GM23338 (cell line): ENCODE data around the gene SMIM43. TPM values are rescaled to one million over a fixed set of nuclear protein-coding genes. Genes with fewer than 3 reads are reported as not detected.

ENCODE experiments used
- ATAC-seq: fragments of 200-7000 bp; cut with Tn5 transposase; 3 replicates; pipeline ENCODE4 v1.9.1; 2020
- DNase-seq: peaks from one replicate; pipeline ENCODE4 v3.0.0-alpha.2; 2015; ENCODE audit warnings: low spot score
- H2AFZ ChIP-seq: fragments of 200-600 bp; sonication (generic); 2 replicates; pipeline ENCODE4 v1.8.0; 2016; ENCODE audit warnings: antibody characterized with exemption, mild to moderate bottlenecking, moderate library complexity
- H3F3A ChIP-seq: fragments of 200-600 bp; sonication (generic); replicated peaks from 2 replicates; pipeline ENCODE4 v1.8.0; 2017; ENCODE audit warnings: antibody characterized with exemption, mixed run types, low read depth
- H3K27ac ChIP-seq: fragments of 200-600 bp; sonication (generic); 2 replicates; pipeline ENCODE4 v1.6.1; 2016; ENCODE audit warnings: low read depth
- H3K27me3 ChIP-seq: fragments of 200-600 bp; sonication (generic); 2 replicates; pipeline ENCODE4 v1.8.0; 2016; ENCODE audit warnings: mild to moderate bottlenecking, mixed run types, moderate library complexity; ENCODE audit not compliant: insufficient read depth
- H3K36me3 ChIP-seq: fragments of 200-600 bp; sonication (generic); 2 replicates; pipeline ENCODE4 v1.8.0; 2016; ENCODE audit warnings: mild to moderate bottlenecking; ENCODE audit not compliant: insufficient read depth
- H3K4me1 ChIP-seq: fragments of 200-600 bp; sonication (generic); 2 replicates; pipeline ENCODE4 v1.8.0; 2016; ENCODE audit warnings: mild to moderate bottlenecking, moderate library complexity; ENCODE audit not compliant: insufficient read depth
- H3K4me2 ChIP-seq: fragments of 200-600 bp; sonication (generic); 2 replicates; pipeline ENCODE4 v1.7.1; 2017; ENCODE audit warnings: mixed run types
- H3K4me3 ChIP-seq: fragments of 200-600 bp; sonication (generic); 2 replicates; pipeline ENCODE4 v1.6.1; 2016; ENCODE audit warnings: mixed run types
- H3K79me2 ChIP-seq: fragments of 200-600 bp; sonication (generic); replicated peaks from 2 replicates; pipeline ENCODE4 v1.8.0; 2017; ENCODE audit warnings: mild to moderate bottlenecking; ENCODE audit not compliant: insufficient read depth
- H3K9me2 ChIP-seq: fragments of 200-600 bp; sonication (generic); 2 replicates; pipeline ENCODE4 v1.8.0; 2017; ENCODE audit not compliant: insufficient read depth
- H4K20me1 ChIP-seq: fragments of 200-600 bp; sonication (generic); replicated peaks from 2 replicates; pipeline ENCODE4 v1.8.0; 2017; ENCODE audit warnings: mild to moderate bottlenecking; ENCODE audit not compliant: insufficient read depth
- H3K27ac Mint-ChIP-seq: 2 replicates; pipeline ENCODE4 v1.8.0; 2020; ENCODE audit warnings: inconsistent platforms, mild to moderate bottlenecking, moderate library complexity, mixed read lengths
- H3K27me3 Mint-ChIP-seq: 3 replicates; pipeline ENCODE4 v1.8.0; 2022; ENCODE audit warnings: low read depth, mild to moderate bottlenecking, moderate library complexity, mixed read lengths, inconsistent platforms; ENCODE audit not compliant: insufficient read depth, poor library complexity
- H3K36me3 Mint-ChIP-seq: 3 replicates; pipeline ENCODE4 v1.8.0; 2021; ENCODE audit warnings: low read depth, mild to moderate bottlenecking, inconsistent platforms, moderate library complexity, mixed read lengths
- H3K4me1 Mint-ChIP-seq: 3 replicates; pipeline ENCODE4 v1.8.0; 2020; ENCODE audit warnings: mild to moderate bottlenecking, inconsistent platforms, mixed read lengths
- H3K4me3 Mint-ChIP-seq: 3 replicates; pipeline ENCODE4 v1.8.0; 2021; ENCODE audit warnings: moderate library complexity, mild to moderate bottlenecking, inconsistent platforms, mixed read lengths
- H3K9me3 Mint-ChIP-seq: 3 replicates; pipeline ENCODE4 v1.8.0; 2020; ENCODE audit warnings: moderate library complexity, mild to moderate bottlenecking, inconsistent platforms, mixed read lengths
- EZH2 ChIP-seq: fragments of 200-600 bp; sonication (generic); IDR thresholded peaks from one replicate; pipeline ENCODE4 v1.8.0; 2017; ENCODE audit warnings: antibody characterized with exemption, mild to moderate bottlenecking, low read depth; ENCODE audit not compliant: unreplicated experiment
- EZH2phosphoT487 ChIP-seq: fragments of 200-600 bp; sonication (generic); IDR thresholded peaks from one replicate; pipeline ENCODE4 v1.8.1; 2018; ENCODE audit warnings: antibody characterized with exemption; ENCODE audit not compliant: unreplicated experiment
- JUNB ChIP-seq: IDR thresholded peaks from one replicate; pipeline ENCODE4 v1.6.1; 2016; ENCODE audit warnings: antibody characterized with exemption; ENCODE audit not compliant: unreplicated experiment
- NANOG ChIP-seq: IDR thresholded peaks from 2 replicates; pipeline ENCODE4 v1.6.1; 2016; ENCODE audit warnings: antibody characterized with exemption, borderline replicate concordance
- STAT1 ChIP-seq: IDR thresholded peaks from one replicate; pipeline ENCODE4 v1.6.1; 2016; ENCODE audit warnings: antibody characterized with exemption; ENCODE audit not compliant: unreplicated experiment
- ZNF331 ChIP-seq: fragments of 250-450 bp; sonication (Bioruptor Pico); IDR thresholded peaks from 2 replicates; pipeline ENCODE4 v1.5.0; 2020; ENCODE audit warnings: low read depth, mild to moderate bottlenecking, moderate library complexity
- polyA plus RNA-seq: library from polyadenylated mRNA; unstranded; fragments of >200 nt; fragmentation: Nextera tagmentation; extraction: Ambion mirVana; gene quantifications from 2 replicates; pipeline ENCODE4 v1.2.1, GENCODE V29; 2016
- total RNA-seq: library from RNA; depleted of rRNA; stranded (reverse); fragments of >200 nt; shearing (Covaris generic); gene quantifications from 2 replicates; pipeline ENCODE4 v1.2.3, GENCODE V29; 2014
- TF ChIP-seq, protein P1 (sequence below), 2 experiments: fragments of 200-600 bp in 1 of 2; sonication (generic) in 1 of 2; conservative IDR thresholded peaks; 2 replicates each; pipeline versions ENCODE4 v1.5.1 to v1.6.1; 2016 to 2017; ENCODE audit warnings: antibody characterized with exemption in 2 of 2, low read depth in 2 of 2, mild to moderate bottlenecking in 2 of 2, moderate library complexity in 1 of 2
- TF ChIP-seq, protein P2 (sequence below): fragments of 250-450 bp; sonication (Bioruptor Pico); IDR thresholded peaks from 2 replicates; pipeline ENCODE4 v1.5.0; 2020; ENCODE audit warnings: mild to moderate bottlenecking, moderate library complexity
- TF ChIP-seq, protein P3 (sequence below): IDR thresholded peaks from one replicate; pipeline ENCODE4 v1.6.1; 2018; ENCODE audit warnings: antibody characterized with exemption; ENCODE audit not compliant: unreplicated experiment

SMIM43 gene
- total and polyA plus RNA-seq, 2 experiments from 2014 or later, result 0.26 to 0.56 TPM

DNA sequence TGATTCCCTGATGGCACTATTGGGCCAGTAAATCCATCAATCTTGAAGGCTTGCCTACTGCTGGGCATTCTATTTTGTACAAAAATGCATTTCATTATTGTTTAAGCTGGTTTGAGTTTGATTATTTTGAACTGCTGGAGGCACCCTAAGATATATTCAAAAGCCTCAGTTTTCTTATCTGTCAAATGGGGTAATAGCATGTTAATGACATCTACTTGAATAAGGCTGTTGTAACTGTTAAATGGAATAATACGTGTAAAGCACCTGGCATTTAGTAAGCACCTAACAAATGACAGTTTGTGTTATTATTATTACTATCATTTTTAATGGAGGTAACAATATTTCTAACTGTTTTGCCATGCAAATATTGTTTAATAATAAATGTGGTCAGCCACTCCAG is 6.9 kb upstream of the SMIM43 start (continued):
- TF ChIP-seq STAT1 (no peak), EZH2 (no peak)

DNA sequence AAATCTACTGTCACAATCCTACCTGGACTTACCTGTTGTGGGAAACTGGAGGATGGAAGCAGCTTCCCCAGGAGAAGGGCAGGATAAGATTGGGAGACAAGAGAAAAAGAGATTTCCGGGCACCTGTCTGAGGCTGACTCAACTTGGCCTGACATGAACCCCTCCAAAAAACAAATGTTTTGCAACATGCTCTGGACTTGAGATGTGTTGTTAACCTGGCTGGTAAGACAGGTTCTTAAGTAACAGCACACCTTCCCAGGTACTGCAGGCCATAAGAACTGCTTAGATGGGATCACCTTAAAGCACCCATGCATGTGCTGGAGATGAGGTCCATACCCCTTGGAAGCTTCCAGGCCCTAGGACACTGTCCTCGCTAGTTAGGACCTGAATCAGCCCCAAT is 4.4 kb upstream of the SMIM43 start:
- Mint-ChIP-seq H3K4me1 (peaks cover 16% of the 10 kb centered on the region), H3K27ac (no peak overlapping the region), H3K36me3 (no peaks in the 10 kb centered on the region), H3K4me3 (no peak overlapping the region), H3K9me3 (no peaks in the 10 kb centered on the region), H3K27me3 (peaks cover 27% of the 10 kb centered on the region)
- Histone ChIP-seq H3F3A (no peaks in the 10 kb centered on the region), H3K4me2 (no peak overlapping the region), H2AFZ (no peak overlapping the region), H3K4me3 (no peak overlapping the region), H3K27me3 (peaks cover 52% of the 10 kb centered on the region), H4K20me1 (no peaks in the 10 kb centered on the region), H3K79me2 (no peaks in the 10 kb centered on the region), H3K36me3 (no peaks in the 10 kb centered on the region), H3K27ac (no peak overlapping the region), H3K9me2 (no peaks in the 10 kb centered on the region), H3K4me1 (peaks cover 12% of the 10 kb centered on the region)
- no peak for ATAC-seq
- no peak for TF ChIP-seq JUNB
- no peak for TF ChIP-seq EZH2phosphoT487
- no peak for DNase-seq

DNA sequence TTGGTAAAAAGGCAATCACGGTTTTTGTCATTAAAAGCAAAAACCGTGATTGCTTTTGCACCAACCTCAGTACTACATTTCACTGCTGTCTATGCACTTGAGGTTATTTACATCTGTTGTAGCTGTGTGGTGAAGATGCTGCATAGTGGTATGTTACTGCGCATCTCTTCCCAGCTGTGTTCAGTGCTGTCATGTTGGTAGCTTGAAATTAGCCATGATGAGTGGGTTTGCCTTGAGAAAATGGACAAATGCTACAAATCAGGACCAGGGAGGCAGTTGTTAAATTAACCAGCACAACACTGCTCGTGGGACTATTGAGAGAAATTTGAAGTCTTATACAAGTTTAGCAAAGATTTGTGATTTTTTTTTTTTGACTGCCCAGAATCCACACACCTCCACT is 2.2 kb upstream of the SMIM43 start:
- Histone ChIP-seq H3K27me3 (peaks cover 74% of the 10 kb centered on the region), H4K20me1 (no peaks in the 10 kb centered on the region), H3K4me2 (no peak overlapping the region), H3K9me2 (no peaks in the 10 kb centered on the region), H2AFZ (no peak overlapping the region), H3K27ac (no peak overlapping the region), H3F3A (no peaks in the 10 kb centered on the region), H3K36me3 (no peaks in the 10 kb centered on the region), H3K4me1 (peaks cover 20% of the 10 kb centered on the region), H3K4me3 (no peak overlapping the region), H3K79me2 (no peaks in the 10 kb centered on the region)
- Mint-ChIP-seq H3K27ac (no peak overlapping the region), H3K27me3 (peaks cover 49% of the 10 kb centered on the region), H3K4me1 (peaks cover 17% of the 10 kb centered on the region; the same call in 2 of the 3 replicates), H3K36me3 (no peaks in the 10 kb centered on the region), H3K9me3 (no peaks in the 10 kb centered on the region), H3K4me3 (no peak overlapping the region)
- ATAC-seq (no peak), DNase-seq (no peak)
- TF ChIP-seq NANOG (no peak), STAT1 (no peak), EZH2phosphoT487 (no peak), JUNB (no peak), ZNF331 (CRISPR knock-in tag) (no peak)
- TF ChIP-seq, protein P1, sequence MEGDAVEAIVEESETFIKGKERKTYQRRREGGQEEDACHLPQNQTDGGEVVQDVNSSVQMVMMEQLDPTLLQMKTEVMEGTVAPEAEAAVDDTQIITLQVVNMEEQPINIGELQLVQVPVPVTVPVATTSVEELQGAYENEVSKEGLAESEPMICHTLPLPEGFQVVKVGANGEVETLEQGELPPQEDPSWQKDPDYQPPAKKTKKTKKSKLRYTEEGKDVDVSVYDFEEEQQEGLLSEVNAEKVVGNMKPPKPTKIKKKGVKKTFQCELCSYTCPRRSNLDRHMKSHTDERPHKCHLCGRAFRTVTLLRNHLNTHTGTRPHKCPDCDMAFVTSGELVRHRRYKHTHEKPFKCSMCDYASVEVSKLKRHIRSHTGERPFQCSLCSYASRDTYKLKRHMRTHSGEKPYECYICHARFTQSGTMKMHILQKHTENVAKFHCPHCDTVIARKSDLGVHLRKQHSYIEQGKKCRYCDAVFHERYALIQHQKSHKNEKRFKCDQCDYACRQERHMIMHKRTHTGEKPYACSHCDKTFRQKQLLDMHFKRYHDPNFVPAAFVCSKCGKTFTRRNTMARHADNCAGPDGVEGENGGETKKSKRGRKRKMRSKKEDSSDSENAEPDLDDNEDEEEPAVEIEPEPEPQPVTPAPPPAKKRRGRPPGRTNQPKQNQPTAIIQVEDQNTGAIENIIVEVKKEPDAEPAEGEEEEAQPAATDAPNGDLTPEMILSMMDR (conservative IDR thresholded peaks at IDR 0.05; ENCODE audit: low read depth in 2 of 2), result no peak
- TF ChIP-seq, protein P2, sequence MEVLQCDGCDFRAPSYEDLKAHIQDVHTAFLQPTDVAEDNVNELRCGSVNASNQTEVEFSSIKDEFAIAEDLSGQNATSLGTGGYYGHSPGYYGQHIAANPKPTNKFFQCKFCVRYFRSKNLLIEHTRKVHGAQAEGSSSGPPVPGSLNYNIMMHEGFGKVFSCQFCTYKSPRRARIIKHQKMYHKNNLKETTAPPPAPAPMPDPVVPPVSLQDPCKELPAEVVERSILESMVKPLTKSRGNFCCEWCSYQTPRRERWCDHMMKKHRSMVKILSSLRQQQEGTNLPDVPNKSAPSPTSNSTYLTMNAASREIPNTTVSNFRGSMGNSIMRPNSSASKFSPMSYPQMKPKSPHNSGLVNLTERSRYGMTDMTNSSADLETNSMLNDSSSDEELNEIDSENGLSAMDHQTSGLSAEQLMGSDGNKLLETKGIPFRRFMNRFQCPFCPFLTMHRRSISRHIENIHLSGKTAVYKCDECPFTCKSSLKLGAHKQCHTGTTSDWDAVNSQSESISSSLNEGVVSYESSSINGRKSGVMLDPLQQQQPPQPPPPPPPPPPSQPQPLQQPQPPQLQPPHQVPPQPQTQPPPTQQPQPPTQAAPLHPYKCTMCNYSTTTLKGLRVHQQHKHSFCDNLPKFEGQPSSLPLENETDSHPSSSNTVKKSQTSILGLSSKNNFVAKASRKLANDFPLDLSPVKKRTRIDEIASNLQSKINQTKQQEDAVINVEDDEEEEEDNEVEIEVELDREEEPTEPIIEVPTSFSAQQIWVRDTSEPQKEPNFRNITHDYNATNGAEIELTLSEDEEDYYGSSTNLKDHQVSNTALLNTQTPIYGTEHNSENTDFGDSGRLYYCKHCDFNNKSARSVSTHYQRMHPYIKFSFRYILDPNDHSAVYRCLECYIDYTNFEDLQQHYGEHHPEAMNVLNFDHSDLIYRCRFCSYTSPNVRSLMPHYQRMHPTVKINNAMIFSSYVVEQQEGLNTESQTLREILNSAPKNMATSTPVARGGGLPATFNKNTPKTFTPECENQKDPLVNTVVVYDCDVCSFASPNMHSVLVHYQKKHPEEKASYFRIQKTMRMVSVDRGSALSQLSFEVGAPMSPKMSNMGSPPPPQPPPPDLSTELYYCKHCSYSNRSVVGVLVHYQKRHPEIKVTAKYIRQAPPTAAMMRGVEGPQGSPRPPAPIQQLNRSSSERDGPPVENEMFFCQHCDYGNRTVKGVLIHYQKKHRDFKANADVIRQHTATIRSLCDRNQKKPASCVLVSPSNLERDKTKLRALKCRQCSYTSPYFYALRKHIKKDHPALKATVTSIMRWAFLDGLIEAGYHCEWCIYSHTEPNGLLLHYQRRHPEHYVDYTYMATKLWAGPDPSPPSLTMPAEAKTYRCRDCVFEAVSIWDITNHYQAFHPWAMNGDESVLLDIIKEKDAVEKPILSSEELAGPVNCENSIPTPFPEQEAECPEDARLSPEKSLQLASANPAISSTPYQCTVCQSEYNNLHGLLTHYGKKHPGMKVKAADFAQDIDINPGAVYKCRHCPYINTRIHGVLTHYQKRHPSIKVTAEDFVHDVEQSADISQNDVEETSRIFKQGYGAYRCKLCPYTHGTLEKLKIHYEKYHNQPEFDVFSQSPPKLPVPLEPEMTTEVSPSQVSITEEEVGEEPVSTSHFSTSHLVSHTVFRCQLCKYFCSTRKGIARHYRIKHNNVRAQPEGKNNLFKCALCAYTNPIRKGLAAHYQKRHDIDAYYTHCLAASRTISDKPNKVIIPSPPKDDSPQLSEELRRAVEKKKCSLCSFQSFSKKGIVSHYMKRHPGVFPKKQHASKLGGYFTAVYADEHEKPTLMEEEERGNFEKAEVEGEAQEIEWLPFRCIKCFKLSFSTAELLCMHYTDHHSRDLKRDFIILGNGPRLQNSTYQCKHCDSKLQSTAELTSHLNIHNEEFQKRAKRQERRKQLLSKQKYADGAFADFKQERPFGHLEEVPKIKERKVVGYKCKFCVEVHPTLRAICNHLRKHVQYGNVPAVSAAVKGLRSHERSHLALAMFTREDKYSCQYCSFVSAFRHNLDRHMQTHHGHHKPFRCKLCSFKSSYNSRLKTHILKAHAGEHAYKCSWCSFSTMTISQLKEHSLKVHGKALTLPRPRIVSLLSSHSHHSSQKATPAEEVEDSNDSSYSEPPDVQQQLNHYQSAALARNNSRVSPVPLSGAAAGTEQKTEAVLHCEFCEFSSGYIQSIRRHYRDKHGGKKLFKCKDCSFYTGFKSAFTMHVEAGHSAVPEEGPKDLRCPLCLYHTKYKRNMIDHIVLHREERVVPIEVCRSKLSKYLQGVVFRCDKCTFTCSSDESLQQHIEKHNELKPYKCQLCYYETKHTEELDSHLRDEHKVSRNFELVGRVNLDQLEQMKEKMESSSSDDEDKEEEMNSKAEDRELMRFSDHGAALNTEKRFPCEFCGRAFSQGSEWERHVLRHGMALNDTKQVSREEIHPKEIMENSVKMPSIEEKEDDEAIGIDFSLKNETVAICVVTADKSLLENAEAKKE (CRISPR knock-in tag), result no peak
- TF ChIP-seq, protein P3, sequence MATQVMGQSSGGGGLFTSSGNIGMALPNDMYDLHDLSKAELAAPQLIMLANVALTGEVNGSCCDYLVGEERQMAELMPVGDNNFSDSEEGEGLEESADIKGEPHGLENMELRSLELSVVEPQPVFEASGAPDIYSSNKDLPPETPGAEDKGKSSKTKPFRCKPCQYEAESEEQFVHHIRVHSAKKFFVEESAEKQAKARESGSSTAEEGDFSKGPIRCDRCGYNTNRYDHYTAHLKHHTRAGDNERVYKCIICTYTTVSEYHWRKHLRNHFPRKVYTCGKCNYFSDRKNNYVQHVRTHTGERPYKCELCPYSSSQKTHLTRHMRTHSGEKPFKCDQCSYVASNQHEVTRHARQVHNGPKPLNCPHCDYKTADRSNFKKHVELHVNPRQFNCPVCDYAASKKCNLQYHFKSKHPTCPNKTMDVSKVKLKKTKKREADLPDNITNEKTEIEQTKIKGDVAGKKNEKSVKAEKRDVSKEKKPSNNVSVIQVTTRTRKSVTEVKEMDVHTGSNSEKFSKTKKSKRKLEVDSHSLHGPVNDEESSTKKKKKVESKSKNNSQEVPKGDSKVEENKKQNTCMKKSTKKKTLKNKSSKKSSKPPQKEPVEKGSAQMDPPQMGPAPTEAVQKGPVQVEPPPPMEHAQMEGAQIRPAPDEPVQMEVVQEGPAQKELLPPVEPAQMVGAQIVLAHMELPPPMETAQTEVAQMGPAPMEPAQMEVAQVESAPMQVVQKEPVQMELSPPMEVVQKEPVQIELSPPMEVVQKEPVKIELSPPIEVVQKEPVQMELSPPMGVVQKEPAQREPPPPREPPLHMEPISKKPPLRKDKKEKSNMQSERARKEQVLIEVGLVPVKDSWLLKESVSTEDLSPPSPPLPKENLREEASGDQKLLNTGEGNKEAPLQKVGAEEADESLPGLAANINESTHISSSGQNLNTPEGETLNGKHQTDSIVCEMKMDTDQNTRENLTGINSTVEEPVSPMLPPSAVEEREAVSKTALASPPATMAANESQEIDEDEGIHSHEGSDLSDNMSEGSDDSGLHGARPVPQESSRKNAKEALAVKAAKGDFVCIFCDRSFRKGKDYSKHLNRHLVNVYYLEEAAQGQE, result no peak
